Measurements from ENCODE around the gene LRTM2.

DNA sequence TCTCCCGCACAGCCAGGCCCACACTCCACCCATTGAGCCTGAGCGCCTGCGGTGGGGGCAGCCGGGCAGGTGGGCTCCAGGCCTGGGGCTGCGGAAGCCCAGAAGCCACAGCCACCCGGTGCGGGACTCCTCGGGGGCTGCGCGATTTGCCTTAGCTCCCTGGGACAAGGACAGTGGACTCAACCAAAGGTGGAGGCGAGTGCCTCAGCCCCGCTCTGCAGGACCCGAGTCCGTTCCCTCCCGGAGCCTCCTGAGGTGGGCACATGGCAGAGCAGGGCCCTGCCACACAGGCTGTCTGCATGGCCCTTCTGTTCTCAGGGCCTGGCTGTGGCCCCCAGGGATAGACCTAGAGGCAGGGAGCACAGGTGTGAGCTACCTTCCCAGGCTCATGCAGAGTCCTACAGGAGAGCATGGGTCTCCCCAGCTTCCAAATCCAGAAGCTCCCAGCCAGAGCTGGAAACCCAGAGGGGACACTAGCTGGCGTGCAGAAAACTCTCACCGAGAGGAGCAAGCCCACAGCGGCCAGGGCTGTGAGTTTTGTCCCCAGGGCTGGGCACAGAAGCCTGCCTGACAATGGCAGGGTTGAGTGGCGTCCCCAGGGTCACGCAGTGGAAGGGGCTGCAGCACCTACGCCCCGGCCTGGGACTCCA is 22.2 kb upstream of the LRTM2 start:
- TF ChIP-seq REST (tag by site-specific recombination; IDR thresholded peaks at IDR 0.05) (no peak), ZNF292 (tag by site-specific recombination; IDR thresholded peaks at IDR 0.05; ENCODE audit: borderline replicate concordance, low read depth) (no peak), ATF2 (tag by site-specific recombination; IDR thresholded peaks at IDR 0.05; ENCODE audit: low read depth) (no peak), CTCF (tag by site-specific recombination; IDR thresholded peaks at IDR 0.05) (no peak), MEIS1 (CRISPR knock-in tag; IDR thresholded peaks at IDR 0.05; ENCODE audit: borderline replicate concordance) (no peak), ZNF529 (tag by site-specific recombination; IDR thresholded peaks at IDR 0.05; ENCODE audit: insufficient replicate concordance) (no peak), ZNF10 (tag by site-specific recombination; IDR thresholded peaks at IDR 0.05) (no peak), ZFP41 (tag by site-specific recombination; IDR thresholded peaks at IDR 0.05; ENCODE audit: borderline replicate concordance) (no peak), GLI4 (tag by site-specific recombination; IDR thresholded peaks at IDR 0.05) (no peak)
- TF ChIP-seq, protein P1, sequence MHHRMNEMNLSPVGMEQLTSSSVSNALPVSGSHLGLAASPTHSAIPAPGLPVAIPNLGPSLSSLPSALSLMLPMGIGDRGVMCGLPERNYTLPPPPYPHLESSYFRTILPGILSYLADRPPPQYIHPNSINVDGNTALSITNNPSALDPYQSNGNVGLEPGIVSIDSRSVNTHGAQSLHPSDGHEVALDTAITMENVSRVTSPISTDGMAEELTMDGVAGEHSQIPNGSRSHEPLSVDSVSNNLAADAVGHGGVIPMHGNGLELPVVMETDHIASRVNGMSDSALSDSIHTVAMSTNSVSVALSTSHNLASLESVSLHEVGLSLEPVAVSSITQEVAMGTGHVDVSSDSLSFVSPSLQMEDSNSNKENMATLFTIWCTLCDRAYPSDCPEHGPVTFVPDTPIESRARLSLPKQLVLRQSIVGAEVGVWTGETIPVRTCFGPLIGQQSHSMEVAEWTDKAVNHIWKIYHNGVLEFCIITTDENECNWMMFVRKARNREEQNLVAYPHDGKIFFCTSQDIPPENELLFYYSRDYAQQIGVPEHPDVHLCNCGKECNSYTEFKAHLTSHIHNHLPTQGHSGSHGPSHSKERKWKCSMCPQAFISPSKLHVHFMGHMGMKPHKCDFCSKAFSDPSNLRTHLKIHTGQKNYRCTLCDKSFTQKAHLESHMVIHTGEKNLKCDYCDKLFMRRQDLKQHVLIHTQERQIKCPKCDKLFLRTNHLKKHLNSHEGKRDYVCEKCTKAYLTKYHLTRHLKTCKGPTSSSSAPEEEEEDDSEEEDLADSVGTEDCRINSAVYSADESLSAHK (tag by site-specific recombination; IDR thresholded peaks at IDR 0.05): no peak
